ENCODE measurements around the gene PRRT1B. TPM values are rescaled to one million over a fixed set of nuclear protein-coding genes. Genes with fewer than 3 reads are reported as not detected.

The PRRT1B gene
- total RNA-seq, 1 experiment from 2014 or later = 1.2 TPM

DNA sequence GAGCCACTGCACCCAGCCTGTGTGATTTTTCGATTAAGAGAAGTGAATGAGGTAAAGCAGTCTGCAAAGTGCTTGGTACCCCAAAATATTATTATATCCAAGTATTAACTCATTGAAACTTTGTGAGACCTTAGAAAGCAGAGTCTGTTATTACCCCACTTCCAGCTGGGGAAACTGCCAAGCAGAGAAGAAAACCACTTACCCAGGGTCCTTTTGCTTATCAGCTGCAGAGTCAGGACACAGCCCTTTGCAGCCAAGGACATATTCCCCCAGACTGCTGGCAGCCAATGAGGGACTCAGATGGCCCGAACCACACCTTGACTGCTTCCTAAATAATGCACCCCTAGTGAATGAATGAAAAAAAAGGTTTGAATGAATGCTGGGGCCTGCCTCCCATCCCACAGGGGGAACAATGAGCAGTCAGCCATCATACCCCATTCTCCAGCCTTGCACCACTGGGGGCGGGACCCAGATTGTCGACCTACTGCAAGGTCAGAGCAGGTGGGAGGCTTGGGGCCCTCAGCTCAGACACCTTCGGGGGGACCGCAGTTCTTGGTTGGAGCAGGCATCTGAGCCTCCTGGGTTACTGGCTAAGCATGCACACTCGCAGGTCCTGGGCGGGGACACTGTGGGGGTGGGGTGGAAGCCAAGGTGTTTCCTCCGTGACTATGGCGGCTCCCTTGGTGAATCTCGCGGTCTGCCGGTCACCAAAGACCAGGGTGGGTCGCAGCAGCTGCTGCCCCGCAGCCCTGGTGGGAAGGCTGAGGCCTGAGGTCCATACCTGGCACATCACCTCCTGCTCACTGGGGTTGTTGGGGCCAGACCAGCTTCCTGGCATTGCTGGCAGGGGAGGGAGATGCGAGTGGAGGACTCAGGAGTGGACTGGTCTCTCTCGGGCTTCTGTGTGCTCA lies 29.7 kb downstream of the PRRT1B start:
- Mint-ChIP-seq H3K4me3 (no peak overlapping the region), H3K9me3 (no peaks in the 10 kb centered on the region), H3K27me3 (ENCODE audit: low read depth) (no peaks in the 10 kb centered on the region), H3K4me1 (no peaks in the 10 kb centered on the region), H3K36me3 (peaks cover 7% of the 10 kb centered on the region; the same call in 1 of the 2 replicates), H3K27ac (no peak overlapping the region)
- TF ChIP-seq EMX1 (CRISPR knock-in tag; IDR thresholded peaks at IDR 0.05) = no peak
- TF ChIP-seq RELA (CRISPR knock-in tag; IDR thresholded peaks at IDR 0.05; ENCODE audit: borderline replicate concordance) = no peak
- TF ChIP-seq, protein P1, sequence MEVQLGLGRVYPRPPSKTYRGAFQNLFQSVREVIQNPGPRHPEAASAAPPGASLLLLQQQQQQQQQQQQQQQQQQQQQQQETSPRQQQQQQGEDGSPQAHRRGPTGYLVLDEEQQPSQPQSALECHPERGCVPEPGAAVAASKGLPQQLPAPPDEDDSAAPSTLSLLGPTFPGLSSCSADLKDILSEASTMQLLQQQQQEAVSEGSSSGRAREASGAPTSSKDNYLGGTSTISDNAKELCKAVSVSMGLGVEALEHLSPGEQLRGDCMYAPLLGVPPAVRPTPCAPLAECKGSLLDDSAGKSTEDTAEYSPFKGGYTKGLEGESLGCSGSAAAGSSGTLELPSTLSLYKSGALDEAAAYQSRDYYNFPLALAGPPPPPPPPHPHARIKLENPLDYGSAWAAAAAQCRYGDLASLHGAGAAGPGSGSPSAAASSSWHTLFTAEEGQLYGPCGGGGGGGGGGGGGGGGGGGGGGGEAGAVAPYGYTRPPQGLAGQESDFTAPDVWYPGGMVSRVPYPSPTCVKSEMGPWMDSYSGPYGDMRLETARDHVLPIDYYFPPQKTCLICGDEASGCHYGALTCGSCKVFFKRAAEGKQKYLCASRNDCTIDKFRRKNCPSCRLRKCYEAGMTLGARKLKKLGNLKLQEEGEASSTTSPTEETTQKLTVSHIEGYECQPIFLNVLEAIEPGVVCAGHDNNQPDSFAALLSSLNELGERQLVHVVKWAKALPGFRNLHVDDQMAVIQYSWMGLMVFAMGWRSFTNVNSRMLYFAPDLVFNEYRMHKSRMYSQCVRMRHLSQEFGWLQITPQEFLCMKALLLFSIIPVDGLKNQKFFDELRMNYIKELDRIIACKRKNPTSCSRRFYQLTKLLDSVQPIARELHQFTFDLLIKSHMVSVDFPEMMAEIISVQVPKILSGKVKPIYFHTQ (CRISPR knock-in tag; IDR thresholded peaks at IDR 0.05) = no peak
- no peak for TF ChIP-seq NR2C2 (CRISPR knock-in tag; IDR thresholded peaks at IDR 0.05)
- TF ChIP-seq TCF7 (CRISPR knock-in tag; IDR thresholded peaks at IDR 0.05; ENCODE audit: low read depth) = no peak
- TF ChIP-seq ZNF138 (CRISPR knock-in tag; conservative IDR thresholded peaks at IDR 0.05) = no peak
- TF ChIP-seq CREM (CRISPR knock-in tag; IDR thresholded peaks at IDR 0.05) = no peak
- TF ChIP-seq TEAD4 (CRISPR knock-in tag; IDR thresholded peaks at IDR 0.05) = no peak
- TF ChIP-seq, protein P2, sequence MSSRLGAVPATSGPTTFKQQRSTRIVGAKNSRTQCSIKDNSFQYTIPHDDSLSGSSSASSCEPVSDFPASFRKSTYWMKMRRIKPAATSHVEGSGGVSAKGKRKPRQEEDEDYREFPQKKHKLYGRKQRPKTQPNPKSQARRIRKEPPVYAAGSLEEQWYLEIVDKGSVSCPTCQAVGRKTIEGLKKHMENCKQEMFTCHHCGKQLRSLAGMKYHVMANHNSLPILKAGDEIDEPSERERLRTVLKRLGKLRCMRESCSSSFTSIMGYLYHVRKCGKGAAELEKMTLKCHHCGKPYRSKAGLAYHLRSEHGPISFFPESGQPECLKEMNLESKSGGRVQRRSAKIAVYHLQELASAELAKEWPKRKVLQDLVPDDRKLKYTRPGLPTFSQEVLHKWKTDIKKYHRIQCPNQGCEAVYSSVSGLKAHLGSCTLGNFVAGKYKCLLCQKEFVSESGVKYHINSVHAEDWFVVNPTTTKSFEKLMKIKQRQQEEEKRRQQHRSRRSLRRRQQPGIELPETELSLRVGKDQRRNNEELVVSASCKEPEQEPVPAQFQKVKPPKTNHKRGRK (CRISPR knock-in tag; IDR thresholded peaks at IDR 0.05; ENCODE audit: borderline replicate concordance) = no peak
- no peak for TF ChIP-seq NR3C1 (CRISPR knock-in tag; conservative IDR thresholded peaks at IDR 0.05; ENCODE audit: low read depth)
- ChIA-PET POLR2A (no interaction called here), CTCF (interaction anchor here (0.8 kb wide), 1 partner anchor 13 kb away, joined by 3 read pairs; no protein-coding TSS in a partner anchor)
- DNase-seq (ENCODE audit: low spot score) (no peak), ATAC-seq (no peak)

GRCh38 chr9:131575946-131576853 lies 30.9 kb downstream of the PRRT1B start:
- ChIA-PET POLR2A (no interaction called here), CTCF (interaction anchor here (0.5 to 1.0 kb wide), 4 partner anchors 89 to 185 kb away, joined by 3 to 6 read pairs (median 3); no protein-coding TSS in a partner anchor)
- Mint-ChIP-seq H3K4me1 (no peaks in the 10 kb centered on the region), H3K36me3 (peaks cover 10% of the 10 kb centered on the region; the same call in 1 of the 2 replicates), H3K27ac (no peak overlapping the region), H3K4me3 (no peak overlapping the region), H3K27me3 (ENCODE audit: low read depth) (no peaks in the 10 kb centered on the region), H3K9me3 (no peaks in the 10 kb centered on the region)
- DNase-seq (ENCODE audit: low spot score) (no peak), ATAC-seq (no peak)
- TF ChIP-seq FOXJ3 (CRISPR knock-in tag; IDR thresholded peaks at IDR 0.05; ENCODE audit: borderline replicate concordance) = no peak
- TF ChIP-seq FOXP4 (CRISPR knock-in tag; IDR thresholded peaks at IDR 0.05) = no peak
- TF ChIP-seq ZNF263 (CRISPR knock-in tag; IDR thresholded peaks at IDR 0.05; ENCODE audit: low read depth) = no peak
- no peak for TF ChIP-seq MYBL2 (CRISPR knock-in tag; IDR thresholded peaks at IDR 0.05)
- TF ChIP-seq IRF2 (CRISPR knock-in tag; IDR thresholded peaks at IDR 0.05; ENCODE audit: borderline replicate concordance, low read depth) = no peak
- TF ChIP-seq SMAD4 (CRISPR knock-in tag; IDR thresholded peaks at IDR 0.05) = no peak
- TF ChIP-seq GTF2I (CRISPR knock-in tag; conservative IDR thresholded peaks at IDR 0.05) = no peak
- no peak for TF ChIP-seq TEAD4 (CRISPR knock-in tag; IDR thresholded peaks at IDR 0.05)
- TF ChIP-seq, protein P3, sequence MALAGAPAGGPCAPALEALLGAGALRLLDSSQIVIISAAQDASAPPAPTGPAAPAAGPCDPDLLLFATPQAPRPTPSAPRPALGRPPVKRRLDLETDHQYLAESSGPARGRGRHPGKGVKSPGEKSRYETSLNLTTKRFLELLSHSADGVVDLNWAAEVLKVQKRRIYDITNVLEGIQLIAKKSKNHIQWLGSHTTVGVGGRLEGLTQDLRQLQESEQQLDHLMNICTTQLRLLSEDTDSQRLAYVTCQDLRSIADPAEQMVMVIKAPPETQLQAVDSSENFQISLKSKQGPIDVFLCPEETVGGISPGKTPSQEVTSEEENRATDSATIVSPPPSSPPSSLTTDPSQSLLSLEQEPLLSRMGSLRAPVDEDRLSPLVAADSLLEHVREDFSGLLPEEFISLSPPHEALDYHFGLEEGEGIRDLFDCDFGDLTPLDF (CRISPR knock-in tag; IDR thresholded peaks at IDR 0.05) = no peak
- no peak for TF ChIP-seq NFE2L1 (CRISPR knock-in tag; IDR thresholded peaks at IDR 0.05)
- no peak for TF ChIP-seq ZNF423 (CRISPR knock-in tag; IDR thresholded peaks at IDR 0.05)
- TF ChIP-seq SOX15 (CRISPR knock-in tag; IDR thresholded peaks at IDR 0.05) = no peak
- TF ChIP-seq TCF7 (CRISPR knock-in tag; IDR thresholded peaks at IDR 0.05; ENCODE audit: low read depth) = no peak
- TF ChIP-seq, protein P4, sequence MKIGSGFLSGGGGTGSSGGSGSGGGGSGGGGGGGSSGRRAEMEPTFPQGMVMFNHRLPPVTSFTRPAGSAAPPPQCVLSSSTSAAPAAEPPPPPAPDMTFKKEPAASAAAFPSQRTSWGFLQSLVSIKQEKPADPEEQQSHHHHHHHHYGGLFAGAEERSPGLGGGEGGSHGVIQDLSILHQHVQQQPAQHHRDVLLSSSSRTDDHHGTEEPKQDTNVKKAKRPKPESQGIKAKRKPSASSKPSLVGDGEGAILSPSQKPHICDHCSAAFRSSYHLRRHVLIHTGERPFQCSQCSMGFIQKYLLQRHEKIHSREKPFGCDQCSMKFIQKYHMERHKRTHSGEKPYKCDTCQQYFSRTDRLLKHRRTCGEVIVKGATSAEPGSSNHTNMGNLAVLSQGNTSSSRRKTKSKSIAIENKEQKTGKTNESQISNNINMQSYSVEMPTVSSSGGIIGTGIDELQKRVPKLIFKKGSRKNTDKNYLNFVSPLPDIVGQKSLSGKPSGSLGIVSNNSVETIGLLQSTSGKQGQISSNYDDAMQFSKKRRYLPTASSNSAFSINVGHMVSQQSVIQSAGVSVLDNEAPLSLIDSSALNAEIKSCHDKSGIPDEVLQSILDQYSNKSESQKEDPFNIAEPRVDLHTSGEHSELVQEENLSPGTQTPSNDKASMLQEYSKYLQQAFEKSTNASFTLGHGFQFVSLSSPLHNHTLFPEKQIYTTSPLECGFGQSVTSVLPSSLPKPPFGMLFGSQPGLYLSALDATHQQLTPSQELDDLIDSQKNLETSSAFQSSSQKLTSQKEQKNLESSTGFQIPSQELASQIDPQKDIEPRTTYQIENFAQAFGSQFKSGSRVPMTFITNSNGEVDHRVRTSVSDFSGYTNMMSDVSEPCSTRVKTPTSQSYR (CRISPR knock-in tag; IDR thresholded peaks at IDR 0.05) = no peak
